WTC11 (cell line): ENCODE results near the gene NRP2.

Experiments used
- ATF2 ChIP-seq: sonication (generic); formaldehyde crosslinking; IDR thresholded peaks from 2 replicates; pipeline ENCODE4 v1.8.1; 2022; ENCODE audit warnings: low read depth, missing genetic modification reagents, borderline replicate concordance
- ATF3 ChIP-seq: sonication (generic); formaldehyde crosslinking; conservative IDR thresholded peaks from 2 replicates; pipeline ENCODE4 v1.8.1; 2022; ENCODE audit warnings: mild to moderate bottlenecking, missing genetic modification reagents
- CBFB ChIP-seq: sonication (generic); formaldehyde crosslinking; IDR thresholded peaks from 2 replicates; pipeline ENCODE4 v1.8.1; 2022; ENCODE audit warnings: mild to moderate bottlenecking, low read depth, missing genetic modification reagents
- CREM ChIP-seq: sonication (generic); formaldehyde crosslinking; IDR thresholded peaks from 2 replicates; pipeline ENCODE4 v1.8.1; 2022; ENCODE audit warnings: mild to moderate bottlenecking, missing genetic modification reagents, moderate library complexity
- CTCF ChIP-seq: fragments of 200-600 bp; IDR thresholded peaks from 2 replicates; pipeline ENCODE4 v1.8.0; 2022; ENCODE audit warnings: antibody characterized with exemption
- E2F4 ChIP-seq: sonication (generic); formaldehyde crosslinking; IDR thresholded peaks from 2 replicates; pipeline ENCODE4 v1.8.1; 2022; ENCODE audit warnings: low read depth, mild to moderate bottlenecking, moderate library complexity, missing genetic modification reagents, borderline replicate concordance
- MLX ChIP-seq: sonication (generic); formaldehyde crosslinking; IDR thresholded peaks from 2 replicates; pipeline ENCODE4 v1.8.1; 2023; ENCODE audit warnings: mild to moderate bottlenecking, missing genetic modification reagents, moderate library complexity
- NFYB ChIP-seq: sonication (generic); formaldehyde crosslinking; conservative IDR thresholded peaks from 2 replicates; pipeline ENCODE4 v1.8.0; 2022; ENCODE audit warnings: low read depth, missing genetic modification reagents
- TP53 ChIP-seq: sonication (generic); formaldehyde crosslinking; IDR thresholded peaks from 2 replicates; pipeline ENCODE4 v1.8.1; 2023; ENCODE audit warnings: mild to moderate bottlenecking, missing genetic modification reagents
- USF2 ChIP-seq: sonication (generic); formaldehyde crosslinking; IDR thresholded peaks from 2 replicates; pipeline ENCODE4 v1.8.1; 2023; ENCODE audit warnings: mild to moderate bottlenecking, missing genetic modification reagents, moderate library complexity
- ZNF121 ChIP-seq: sonication (generic); formaldehyde crosslinking; IDR thresholded peaks from 2 replicates; pipeline ENCODE4 v1.8.0; 2023; ENCODE audit warnings: missing genetic modification reagents

GRCh38 chr2:205714789-205715720 lies 32.8 kb downstream of the NRP2 start:
- TF ChIP-seq ZNF121 (CRISPR knock-in tag) (no peak), CTCF (no peak), ATF2 (CRISPR knock-in tag) (no peak), ATF3 (no peak), MLX (CRISPR knock-in tag) (no peak), CBFB (no peak), TP53 (CRISPR knock-in tag) (no peak), USF2 (no peak), CREM (CRISPR knock-in tag) (no peak), NFYB (no peak), E2F4 (CRISPR knock-in tag) (no peak)
